ENCODE data around the gene C8B.

Gene C8B

DNA sequence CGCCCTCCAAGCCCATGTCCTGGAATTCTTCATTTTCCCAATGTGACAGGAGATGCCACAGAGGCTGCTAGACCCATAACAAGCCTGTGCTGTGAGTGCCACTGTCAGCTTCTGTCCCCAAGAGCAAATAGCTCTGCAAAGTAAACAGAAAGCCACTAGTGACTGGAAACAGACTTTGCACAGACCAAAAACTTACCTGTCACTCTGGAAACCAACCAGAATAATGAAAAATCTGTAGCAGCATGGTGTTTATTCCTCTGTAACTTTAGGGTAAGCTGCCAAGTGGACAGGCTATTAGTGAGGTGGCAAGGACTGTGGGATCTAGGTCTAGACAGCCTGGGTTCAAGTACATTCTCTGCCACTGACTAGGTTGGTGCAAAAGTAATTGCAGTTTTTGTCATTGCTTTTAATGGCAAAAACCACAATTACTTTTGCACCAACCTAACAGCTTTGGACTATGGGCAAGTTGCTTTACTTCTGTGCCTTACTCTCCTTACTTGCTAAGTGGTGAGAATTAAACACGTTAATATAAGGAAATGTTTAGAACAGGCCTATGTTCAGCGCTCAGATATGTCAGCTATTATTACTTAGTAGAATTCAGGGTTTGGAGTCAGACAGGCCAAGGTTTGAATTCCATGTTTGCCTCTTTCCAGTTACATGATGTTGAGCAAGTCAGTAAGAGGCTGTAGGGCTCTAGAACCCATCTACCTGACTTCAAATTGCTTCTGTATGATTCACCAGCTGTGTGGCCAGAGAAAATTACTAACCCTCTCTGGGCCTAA lies at the start of gene C8B:
C8B (minus strand) TSS at position 100 of the 782 bp plus-strand sequence; CDS start at position 33, 67 bp downstream.
- DNase-seq, result no peak

DNA sequence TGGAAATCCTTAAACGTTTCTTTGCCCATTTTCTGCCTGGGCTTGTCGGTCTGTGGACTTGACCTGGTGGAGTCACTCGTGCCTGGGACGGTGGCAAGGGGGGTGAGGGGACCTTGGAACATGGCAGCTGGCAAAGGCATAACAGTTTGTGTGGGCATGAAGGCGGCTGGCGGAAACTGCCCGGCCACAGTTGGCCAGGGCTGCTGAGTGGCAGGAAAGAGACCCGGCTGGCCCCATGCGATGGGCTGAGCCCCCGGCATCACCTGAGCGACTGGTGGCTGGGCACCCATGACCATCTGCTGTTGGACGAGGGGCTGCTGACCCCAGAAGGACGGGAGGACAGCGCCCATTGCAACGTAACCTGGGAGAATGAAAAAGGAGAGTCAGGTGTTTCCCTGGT lies 49.3 kb upstream of the C8B start:
- DNase-seq, result no peak

DNA sequence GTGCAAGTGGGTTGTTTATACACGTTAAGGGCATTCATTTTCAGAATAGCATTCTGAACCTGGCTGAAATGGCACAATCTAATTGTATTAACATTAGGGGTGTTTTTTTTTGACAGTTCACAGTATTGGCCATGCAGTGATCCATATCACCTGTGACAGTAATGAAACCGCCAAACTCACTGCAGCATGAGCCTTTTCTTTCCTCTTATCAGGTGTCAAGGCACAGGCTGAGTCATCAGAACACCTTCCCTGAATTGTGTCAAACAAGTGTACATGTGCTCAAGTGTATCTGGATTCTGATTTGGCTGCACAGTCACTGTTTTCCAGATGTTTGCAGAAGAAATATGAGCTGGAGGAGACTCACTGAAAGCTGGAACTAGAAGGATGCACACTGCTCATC lies 47.7 kb upstream of the C8B start:
- no peak for DNase-seq

DNA sequence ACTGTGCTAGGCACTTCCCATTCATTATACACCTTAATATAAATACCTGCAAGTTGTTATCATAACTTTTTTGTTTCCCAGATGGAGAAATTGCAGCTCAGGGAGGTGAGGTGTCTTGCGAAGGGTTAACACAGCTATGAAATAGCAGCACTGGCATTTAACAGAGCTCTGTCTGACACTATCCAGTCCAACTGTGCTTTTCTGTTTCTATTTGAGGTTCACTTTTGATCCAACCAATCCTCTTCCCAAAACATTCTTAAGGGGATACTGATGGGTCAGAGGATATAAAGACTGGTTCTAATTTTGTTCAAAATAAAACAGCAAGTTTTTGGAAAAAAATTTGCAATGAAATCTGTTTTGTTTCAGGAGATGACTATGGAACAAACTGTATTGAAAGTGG lies 46.5 kb upstream of the C8B start:
- DNase-seq, result no peak

DNA sequence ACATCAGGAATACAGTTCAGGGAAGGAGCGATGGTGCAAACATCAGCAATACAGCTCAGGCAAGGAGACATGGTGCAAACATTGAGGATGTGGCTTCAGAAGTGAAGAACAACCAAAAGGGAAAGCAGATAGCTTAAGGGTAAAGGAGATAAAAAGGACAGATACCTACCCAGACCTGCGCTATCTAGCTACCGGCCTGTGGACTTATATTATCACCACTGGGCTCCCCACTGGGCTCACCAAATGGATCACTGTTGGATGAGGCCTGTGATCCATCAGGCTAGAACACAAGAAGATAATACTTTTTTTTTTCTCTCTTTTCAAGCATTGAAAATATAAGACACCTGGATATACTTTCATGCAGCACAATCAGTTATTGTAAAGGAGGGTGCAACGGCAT lies 44.7 kb upstream of the C8B start:
- DNase-seq, result no peak

DNA sequence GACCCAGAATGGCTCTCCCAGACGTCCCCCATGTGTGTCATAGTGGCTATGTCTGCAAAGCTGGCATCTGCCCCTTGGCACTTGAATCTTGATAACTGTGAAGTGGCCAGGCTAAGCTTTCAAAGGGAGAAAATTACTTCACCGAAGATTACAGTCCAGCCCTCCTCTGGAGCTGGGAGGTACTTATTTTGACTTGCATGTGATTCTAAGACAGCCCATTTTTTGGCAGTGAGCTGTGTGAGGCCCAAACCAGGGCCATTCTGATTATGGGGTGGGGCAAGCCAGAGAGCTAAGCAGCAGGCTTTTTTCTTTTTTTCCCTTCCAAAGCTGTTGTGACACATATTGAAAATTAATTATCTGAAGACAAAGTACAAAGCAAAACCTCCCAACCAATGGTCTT lies 42.1 kb upstream of the C8B start:
- DNase-seq, result no peak

DNA sequence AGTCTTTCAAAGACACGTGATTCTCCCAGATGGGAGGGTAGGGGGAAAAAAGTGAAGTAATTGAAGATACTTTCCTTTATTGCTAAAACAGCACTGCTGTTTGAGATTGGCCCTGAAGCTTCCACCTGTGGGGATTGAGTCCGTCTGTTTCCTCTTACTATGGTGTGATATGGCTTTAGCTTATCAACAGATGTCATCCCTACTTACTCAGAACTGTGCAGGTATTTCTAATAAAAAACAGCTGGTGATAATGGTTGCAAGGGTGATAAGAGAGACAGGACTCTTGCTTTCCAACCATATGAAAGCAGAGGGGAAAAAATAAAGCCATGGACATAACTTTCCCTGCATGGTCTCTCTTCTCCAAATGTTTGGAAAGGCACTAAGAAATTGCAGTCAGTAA lies 41.7 kb upstream of the C8B start:
- DNase-seq, result no peak

DNA sequence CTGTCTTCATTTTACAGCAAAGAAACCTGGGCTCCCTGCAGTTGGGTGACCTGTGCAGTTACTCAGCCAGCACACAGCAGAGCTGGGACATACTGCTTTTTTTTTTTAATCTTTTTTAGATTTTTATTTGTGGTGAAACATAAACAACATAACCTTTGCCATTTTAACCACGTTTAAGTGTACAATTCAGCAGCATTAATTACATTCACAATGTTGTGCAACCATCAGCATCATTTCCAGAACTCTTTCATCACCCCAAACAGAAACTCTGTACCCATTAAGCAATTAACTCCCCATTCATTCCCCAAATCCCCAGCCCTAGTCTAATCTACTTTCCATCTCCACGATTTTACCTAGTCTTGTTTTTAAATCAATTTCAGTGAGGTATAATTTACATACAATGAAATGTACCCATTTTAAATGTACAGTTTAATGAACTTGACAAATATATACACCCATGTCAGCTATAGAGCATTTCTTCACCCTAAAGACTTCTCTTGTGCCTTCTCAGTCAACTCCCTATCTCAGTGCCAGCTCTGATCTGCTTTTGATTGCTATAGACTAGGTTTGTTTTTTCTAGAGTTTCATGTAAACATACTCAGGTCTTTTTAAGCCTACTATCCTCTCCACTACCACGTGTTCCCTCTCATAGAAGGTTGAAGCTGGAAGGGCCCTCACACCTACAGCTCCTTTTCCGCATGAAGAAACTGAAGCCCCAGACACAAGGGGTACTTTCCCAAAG lies 37.8 kb upstream of the C8B start:
- no peak for DNase-seq

DNA sequence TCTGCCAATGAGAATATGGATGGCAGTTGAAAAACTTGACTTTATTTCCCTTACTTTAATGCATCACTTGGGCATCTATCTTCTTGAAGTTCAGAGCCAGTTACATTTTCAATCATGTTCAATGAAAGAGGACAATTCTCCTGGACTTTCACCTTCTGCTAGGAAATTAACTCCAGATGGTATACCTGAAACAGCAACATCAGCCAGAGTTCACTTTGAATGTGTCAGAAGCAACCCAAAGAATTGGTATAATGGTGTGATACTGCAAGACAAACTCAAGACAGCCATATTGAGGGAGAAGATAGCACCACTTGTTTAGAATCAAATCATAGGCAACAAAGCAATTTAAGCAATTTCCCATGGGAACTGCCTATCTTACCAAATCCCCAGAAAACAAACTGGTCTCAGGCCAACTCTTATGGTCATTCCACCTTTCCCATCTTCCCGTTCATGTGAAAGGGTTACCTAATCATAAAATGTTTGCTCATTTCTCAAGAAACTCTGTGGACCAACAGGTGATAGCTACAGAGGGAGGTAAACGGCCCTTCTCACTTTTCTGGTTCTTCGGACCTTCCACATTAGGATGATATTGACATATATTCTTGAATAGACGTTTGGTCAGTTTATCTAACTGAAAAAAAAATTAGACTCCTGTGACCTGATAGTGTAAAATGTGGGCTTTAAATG lies 29.7 kb upstream of the C8B start:
- DNase-seq, result no peak

DNA sequence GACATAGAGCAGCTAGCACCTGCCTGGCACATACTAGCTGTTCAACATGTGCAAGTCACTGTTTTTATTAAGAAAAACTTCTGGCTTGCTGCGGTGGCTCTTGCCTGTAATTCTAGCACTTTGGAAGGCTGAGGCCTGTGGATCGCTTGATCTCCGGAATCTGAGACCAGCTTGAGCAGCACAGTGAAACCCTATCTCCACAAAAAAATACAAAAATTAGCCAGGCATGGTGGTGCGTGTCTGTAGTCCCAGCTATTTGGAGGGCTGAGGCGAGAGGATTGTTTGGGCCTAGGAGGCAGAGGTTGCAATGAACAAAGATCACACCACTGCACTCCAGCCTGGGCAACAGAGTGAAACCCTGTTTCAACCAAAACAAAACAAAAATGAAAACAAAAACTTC lies 27.7 kb upstream of the C8B start:
- DNase-seq, result no peak

DNA sequence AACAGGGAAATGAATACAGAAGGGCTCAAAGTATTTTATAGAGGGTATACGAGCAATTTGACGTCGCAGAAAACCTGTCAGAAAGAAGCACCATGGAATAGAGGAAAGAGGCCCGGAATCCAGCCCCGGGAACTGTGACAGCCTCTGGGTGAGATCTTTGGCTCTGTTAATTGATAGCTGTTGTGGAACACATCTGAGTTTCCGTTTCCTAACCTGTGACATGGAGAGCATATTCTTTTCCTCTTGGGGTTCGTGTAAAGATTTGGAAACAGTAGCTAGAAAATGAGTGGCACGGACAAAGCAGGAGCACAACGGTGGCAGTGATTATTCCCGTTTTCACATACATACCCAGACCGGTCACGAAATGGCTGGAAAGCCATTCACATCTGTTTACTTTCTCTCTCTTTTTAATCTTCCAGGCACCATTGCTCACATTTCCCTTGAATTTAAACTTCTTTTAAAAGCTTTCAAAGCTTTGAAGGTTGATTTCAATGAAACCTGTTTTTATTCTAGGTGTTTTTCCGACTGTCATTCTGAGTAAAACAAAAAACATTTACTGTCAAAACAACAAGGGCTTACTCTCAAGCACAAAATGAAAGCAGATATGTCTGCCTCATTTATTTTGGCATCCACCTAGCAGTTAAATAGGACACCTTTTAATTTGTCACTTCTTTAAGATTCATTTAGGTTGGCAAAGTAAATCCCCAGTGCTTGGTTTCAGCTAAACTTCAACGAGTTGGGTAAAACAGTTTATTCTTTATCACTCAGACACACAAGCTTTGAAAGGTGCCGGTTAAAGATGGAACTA lies 26.7 kb upstream of the C8B start:
- no peak for DNase-seq

DNA sequence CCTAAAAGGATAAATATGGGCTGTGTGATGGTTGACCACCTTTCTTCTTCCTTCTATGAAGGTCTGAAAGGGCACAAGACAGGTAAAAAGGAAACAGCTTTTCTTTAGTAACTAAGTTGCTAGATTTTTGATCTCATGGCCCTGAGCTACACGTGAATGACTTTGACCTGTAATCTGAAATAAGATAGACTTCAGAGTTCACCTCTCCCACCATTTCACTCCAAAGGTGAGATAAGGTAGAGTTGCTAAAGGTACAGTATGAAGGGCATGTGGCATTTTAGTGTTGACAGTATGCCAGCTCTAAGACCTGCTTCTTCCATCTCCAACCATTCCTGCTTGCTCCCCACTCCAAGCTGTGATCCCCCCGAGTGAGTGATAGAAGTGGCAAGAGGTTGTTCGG lies 25.8 kb upstream of the C8B start:
- DNase-seq, result no peak

DNA sequence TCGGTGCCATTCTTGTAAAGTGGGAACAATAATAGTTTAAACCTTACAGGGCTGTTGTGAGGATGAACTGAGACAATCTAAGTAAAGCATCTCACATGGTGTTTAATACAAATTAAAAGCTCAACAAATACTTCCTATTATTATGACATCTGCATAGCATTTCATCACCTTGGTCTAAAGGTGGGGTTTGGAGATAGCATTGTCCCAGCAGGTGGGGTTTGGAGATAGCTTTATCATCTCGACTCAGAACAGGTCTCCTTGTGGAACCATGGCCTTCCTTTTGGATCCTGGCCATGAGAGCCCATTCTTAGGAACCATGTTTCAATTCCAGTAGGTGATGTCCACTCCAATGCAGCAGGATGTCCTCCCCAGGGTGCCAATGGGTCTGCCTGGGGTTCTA lies 20.6 kb upstream of the C8B start:
- no peak for DNase-seq

DNA sequence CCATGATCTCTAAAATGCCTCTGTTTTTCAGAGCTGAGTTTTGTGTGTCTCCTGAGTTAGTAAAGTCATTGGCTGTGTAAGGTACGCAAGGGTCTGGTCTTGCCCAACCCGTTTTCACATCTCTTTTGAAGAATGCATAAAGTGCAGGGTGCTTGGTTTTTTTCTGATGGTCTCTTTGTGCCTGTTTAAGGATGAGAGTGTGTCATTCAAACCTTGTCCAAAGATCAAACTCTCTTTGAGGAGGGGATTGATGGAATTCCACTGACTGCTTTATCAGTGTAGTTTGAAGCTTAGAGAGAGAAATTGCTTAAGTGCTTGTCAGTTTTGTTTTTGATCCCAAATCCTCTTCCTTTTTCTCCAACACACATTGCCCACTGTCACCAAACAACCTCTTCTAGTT lies 20.0 kb upstream of the C8B start:
- no peak for DNase-seq

DNA sequence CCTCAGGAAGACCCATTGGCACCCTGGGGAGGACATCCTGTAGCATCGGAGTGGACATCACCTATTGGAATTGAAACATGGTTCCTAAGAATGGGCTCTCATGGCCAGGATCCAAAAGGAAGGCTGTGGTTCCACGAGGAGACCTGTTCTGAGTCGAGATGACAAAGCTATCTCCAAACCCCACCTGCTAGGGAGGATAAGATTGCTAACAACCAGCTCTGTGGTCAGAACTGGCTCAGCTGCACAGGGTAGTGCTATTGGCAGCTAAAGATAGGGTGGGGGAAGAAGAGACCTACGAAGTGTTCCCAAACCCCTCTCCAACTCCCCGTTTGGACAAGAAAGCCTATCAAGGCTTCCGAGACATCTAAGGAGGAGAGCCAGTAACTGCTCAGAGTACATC lies 17.7 kb upstream of the C8B start:
- DNase-seq, result no peak

DNA sequence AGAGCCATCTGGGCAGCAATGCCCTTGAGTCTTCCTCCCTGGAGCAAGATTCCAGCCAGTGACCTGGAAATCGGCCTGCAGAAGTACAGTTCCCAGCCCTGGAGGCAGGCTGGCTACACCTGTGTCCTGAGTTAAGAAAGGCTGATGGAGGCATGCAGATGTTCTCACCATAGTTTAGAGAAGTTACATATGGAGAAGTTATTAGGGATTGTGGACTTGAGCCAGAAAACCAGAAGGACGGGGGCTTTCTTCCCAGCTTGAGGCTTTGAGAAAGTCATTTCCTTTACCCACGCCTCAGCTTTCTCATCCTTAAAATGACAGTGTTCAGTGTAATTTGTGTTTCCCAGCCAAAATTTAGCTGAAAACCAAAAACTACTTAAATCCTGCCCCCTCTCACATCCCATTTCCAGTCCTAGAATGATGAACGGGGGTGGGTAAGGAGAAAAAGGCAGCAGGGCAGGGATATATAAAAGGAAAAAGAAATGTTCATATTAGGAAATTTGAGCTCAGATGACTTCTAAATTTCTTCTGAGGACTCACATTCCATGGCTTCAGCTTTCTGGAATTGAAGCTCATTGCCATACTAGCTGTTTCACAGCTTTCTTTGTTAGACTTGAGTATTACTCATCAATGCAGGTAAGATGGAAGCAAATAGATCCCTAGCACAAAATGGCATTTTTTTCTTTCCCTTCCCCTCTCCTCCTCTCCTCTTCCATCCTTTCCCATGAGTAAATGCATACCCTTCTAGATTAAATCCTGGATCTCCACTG lies 14.4 kb upstream of the C8B start:
- DNase-seq, result no peak

DNA sequence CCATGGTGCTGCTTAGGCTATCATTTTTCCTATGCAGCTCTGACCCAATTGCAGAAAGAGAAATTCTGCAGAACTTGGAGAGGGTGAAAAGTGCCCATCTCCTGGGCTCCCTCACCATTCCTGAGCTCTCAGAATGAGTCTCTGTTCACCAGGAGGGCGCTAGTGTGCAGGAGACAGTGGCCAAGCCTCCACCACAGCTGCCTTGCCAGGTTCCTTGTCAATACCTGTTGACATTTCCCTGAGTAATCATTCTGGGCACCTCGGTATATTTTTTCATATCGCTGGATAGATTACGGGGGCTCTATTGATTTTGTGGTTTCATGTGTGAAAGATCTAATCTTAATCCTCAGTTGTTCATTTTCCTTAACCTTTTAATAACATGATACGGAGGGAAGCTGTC lies 13.0 kb upstream of the C8B start:
- DNase-seq, result no peak

DNA sequence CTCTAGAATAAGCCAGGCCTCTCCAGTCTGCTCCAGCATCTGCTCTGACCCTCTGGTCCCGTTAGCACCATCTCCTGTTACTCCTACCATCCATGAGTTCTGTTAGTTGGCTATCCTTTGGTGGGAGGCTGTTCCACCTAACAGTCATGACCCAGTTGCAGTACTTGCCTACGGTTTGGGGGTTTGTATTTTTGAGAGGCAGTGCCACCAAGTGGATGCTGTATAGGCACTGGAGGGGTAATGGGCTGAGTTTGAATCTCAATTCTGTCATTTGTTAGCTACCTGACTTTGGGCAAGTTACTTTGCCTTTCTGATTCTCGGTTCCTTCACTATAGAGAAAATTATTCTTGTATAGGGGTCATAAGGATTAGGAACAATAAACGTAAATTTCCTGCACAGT lies 12.1 kb upstream of the C8B start:
- no peak for DNase-seq

DNA sequence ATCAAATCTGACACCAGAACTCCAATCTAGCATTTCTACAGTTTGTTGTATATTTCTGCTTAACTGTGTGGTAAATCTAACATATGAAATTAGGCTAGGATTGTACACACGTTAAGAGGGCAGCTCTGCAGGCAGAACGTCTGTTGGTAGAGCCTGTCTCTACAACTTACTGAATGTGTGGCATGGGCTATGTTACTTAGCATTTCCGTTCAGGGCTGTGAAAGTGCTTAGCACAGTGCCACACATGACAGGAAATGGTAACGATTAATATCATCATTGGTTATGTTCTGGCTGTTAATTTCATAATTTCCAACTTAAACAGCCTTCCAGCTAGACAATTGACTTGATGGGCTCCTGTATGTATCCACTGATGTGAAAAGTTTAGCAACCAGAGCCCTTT lies 9.6 kb upstream of the C8B start:
- no peak for DNase-seq

DNA sequence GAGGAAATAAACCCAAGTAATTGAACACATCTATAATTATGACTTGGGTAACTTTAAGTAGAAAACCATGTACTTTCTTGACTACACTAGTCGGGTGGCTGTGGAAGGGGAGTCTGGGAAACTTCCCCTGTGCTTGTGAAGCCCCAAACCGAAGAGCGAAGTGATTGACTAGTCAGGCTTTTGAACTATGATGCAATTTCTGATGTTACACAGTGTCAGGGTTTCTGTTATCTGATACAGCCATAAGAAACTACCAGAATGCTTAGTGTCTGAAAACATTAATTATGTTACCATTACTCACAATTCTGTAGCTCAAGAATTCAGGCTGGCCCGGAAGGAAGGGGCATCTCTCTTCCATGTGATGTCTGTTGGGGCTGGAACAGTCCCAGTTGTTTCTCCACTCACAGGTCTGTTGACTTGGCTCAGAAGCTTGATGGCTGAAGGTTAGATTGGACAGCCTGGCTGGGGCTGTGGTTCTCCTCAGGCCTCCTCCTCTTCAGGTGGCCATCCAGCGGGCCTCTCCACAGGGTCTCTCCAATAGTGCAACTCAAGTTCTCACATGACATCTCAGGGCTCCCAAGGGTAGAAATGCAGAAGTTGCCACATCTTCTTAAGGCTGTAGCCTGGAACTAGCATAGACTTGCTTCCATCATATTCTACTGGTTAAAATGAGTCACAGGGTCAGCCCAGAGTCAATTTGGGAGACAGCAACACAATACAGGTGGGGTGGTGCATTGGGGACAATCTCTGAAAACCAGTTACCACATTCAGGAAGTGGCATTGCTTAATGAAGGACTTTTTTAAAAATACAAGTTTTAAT lies 8.3 kb upstream of the C8B start:
- no peak for DNase-seq

DNA sequence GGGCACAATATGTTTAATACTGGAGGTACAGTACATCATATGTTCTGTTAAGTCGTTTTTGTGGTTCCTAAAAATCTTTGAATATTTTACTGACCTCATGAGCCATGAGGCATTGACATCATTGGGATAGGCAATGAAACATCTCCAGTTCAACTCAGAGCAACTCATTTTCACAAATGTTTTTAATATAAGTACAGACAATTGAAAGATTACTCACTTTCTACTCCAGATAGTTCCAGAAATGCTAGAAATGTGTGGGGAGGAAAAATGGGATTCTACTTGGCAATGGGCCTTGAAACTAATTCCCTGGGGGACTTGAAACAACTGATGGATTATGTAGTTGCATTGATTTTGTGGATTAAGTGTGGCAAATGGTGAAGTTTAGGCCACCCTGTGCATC lies 7.2 kb upstream of the C8B start:
- no peak for DNase-seq

DNA sequence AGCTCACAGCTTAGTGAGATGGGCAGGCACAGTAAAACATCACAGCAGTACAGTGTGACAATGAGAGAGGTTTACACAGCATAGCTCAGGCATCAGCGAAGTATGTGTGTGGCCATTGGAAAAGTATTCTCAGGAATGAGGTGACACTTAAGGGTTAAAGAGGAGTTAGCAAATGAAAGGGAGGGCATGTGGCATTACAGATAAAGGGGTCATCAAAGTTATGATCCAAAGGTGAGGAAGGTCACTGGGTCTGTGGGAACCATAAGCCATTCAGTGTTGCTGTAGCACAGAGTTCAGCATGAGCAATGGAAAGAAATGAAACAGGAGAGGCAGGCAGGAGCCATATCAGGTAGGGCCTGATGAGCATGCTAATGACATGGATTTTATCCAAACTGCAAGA lies 4.5 kb upstream of the C8B start:
- DNase-seq, result no peak
